Non-pigmented ciliary epithelial cell (primary cell): ENCODE data around the gene CARNS1.

Source experiments
- DNase-seq: peaks from one replicate; pipeline ENCODE4 v3.0.0-alpha.2; 2010; ENCODE audit warnings: low read depth

Gene CARNS1

GRCh38 chr11:67376063-67376820 lies 39.2 kb upstream of the CARNS1 start:
- DNase-seq, result no peak

GRCh38 chr11:67376873-67377808 lies 38.3 kb upstream of the CARNS1 start:
- no peak for DNase-seq

GRCh38 chr11:67378544-67378943 lies 36.9 kb upstream of the CARNS1 start:
- no peak for DNase-seq

- DNase-seq, result no peak
Measured at GRCh38 chr11:67379061-67380058, 36.1 kb upstream of the CARNS1 start.

- DNase-seq, result no peak
Measured at GRCh38 chr11:67381244-67381972, 34.1 kb upstream of the CARNS1 start.

- no peak for DNase-seq
Measured at GRCh38 chr11:67382276-67383136, 33.0 kb upstream of the CARNS1 start.

GRCh38 chr11:67384851-67385366 lies 30.6 kb upstream of the CARNS1 start:
- DNase-seq, result no peak

GRCh38 chr11:67387069-67387468 lies 28.4 kb upstream of the CARNS1 start:
- DNase-seq, result no peak

- no peak for DNase-seq
Measured at GRCh38 chr11:67387518-67387917, 28.0 kb upstream of the CARNS1 start.

- DNase-seq, result no peak
Measured at GRCh38 chr11:67389477-67389876, 26.0 kb upstream of the CARNS1 start.

- DNase-seq, result no peak
Measured at GRCh38 chr11:67390947-67391303, 24.6 kb upstream of the CARNS1 start.

- DNase-seq, result peak; percentile 46
Measured at GRCh38 chr11:67391304-67392182, 23.9 kb upstream of the CARNS1 start, which contains the start of gene RAD9A. RAD9A (plus strand) TSS chr11:67391986; CDS start chr11:67392045, 59 bp downstream.

GRCh38 chr11:67392183-67392715 lies 23.2 kb upstream of the CARNS1 start:
- no peak for DNase-seq

- DNase-seq, result no peak
Measured at GRCh38 chr11:67393437-67393836, 22.0 kb upstream of the CARNS1 start.

GRCh38 chr11:67393990-67394389 lies 21.5 kb upstream of the CARNS1 start:
- DNase-seq, result no peak

- no peak for DNase-seq
Measured at GRCh38 chr11:67395555-67396258, 19.8 kb upstream of the CARNS1 start.

- DNase-seq, result no peak
Measured at GRCh38 chr11:67396259-67396581, 19.3 kb upstream of the CARNS1 start.
